DND-41 (cell line): ENCODE measurements around the gene EIPR1.

Experiments used
- ATAC-seq: fragments of 200-7000 bp; cut with Tn5 transposase; 3 replicates; pipeline ENCODE4 v1.9.1; 2021; ENCODE audit warnings: low read depth; ENCODE audit not compliant: insufficient read depth
- DNase-seq: peaks from one replicate; pipeline ENCODE4 v3.0.0-alpha.2; 2020
- H2AFZ ChIP-seq: 2 replicates; pipeline ENCODE4 v1.6.0; 2012; ENCODE audit warnings: low read depth, low read length
- H3K27ac ChIP-seq: 2 replicates; pipeline ENCODE4 v1.5.1; 2012; ENCODE audit warnings: low read length, inconsistent platforms
- H3K27me3 ChIP-seq: fragments of 200-600 bp; sonication (generic); 2 replicates; pipeline ENCODE4 v1.6.0; 2012; ENCODE audit warnings: low read length, mild to moderate bottlenecking, inconsistent platforms; ENCODE audit not compliant: insufficient read depth, poor library complexity
- H3K36me3 ChIP-seq: 2 replicates; pipeline ENCODE4 v1.5.1; 2012; ENCODE audit warnings: low read length, inconsistent platforms; ENCODE audit not compliant: insufficient read depth
- H3K4me1 ChIP-seq: 2 replicates; pipeline ENCODE4 v1.5.1; 2012; ENCODE audit warnings: mild to moderate bottlenecking, low read length; ENCODE audit not compliant: insufficient read depth
- H3K4me2 ChIP-seq: 2 replicates; pipeline ENCODE4 v1.6.0; 2012; ENCODE audit warnings: mild to moderate bottlenecking, moderate library complexity, low read length, inconsistent platforms; ENCODE audit not compliant: insufficient read depth
- H3K4me3 ChIP-seq, 2 experiments: fragments of 200-600 bp in 1 of 2; shearing (Covaris generic) in 1 of 2; 2 replicates each; pipeline ENCODE4 v1.5.1; 2012 to 2016; ENCODE audit warnings: inconsistent platforms in 2 of 2, low read length in 2 of 2, mild to moderate bottlenecking in 2 of 2, low read depth in 1 of 2, moderate library complexity in 1 of 2
- H3K79me2 ChIP-seq: 2 replicates; pipeline ENCODE4 v1.6.0; 2012; ENCODE audit warnings: low read length, inconsistent platforms; ENCODE audit not compliant: insufficient read depth
- H3K9ac ChIP-seq: 2 replicates; pipeline ENCODE4 v1.6.0; 2012; ENCODE audit warnings: low read depth, mild to moderate bottlenecking, inconsistent platforms, low read length, moderate library complexity
- H3K9me3 ChIP-seq: 2 replicates; pipeline ENCODE4 v1.5.1; 2012; ENCODE audit warnings: low read length, moderate library complexity, mild to moderate bottlenecking, inconsistent platforms; ENCODE audit not compliant: insufficient read depth, severe bottlenecking
- H4K20me1 ChIP-seq: 2 replicates; pipeline ENCODE4 v1.6.0; 2012; ENCODE audit warnings: low read length; ENCODE audit not compliant: insufficient read depth
- CTCF ChIP-seq: IDR thresholded peaks from 2 replicates; pipeline ENCODE4 v1.5.1; 2012; ENCODE audit warnings: borderline replicate concordance, low read length, moderate library complexity, mild to moderate bottlenecking; ENCODE audit not compliant: poor library complexity, severe bottlenecking; ENCODE audit errors: extremely low read depth
- EZH2 ChIP-seq: IDR thresholded peaks from 3 replicates; pipeline ENCODE4 v1.6.1; 2012; ENCODE audit warnings: borderline replicate concordance, low read depth, mild to moderate bottlenecking, moderate library complexity, low read length, inconsistent platforms; ENCODE audit not compliant: severe bottlenecking

Gene EIPR1

GRCh38 chr2:3329491-3329890, 48.1 kb downstream of the EIPR1 start:
- Histone ChIP-seq H4K20me1 (no peaks in the 10 kb centered on the region), H3K27me3 (no peaks in the 10 kb centered on the region), H2AFZ (no peak overlapping the region), H3K79me2 (no peaks in the 10 kb centered on the region), H3K36me3 (no peaks in the 10 kb centered on the region), H3K27ac (no peak overlapping the region), H3K4me2 (no peak overlapping the region), H3K9me3 (peaks cover 6% of the 10 kb centered on the region), H3K4me1 (no peaks in the 10 kb centered on the region), H3K4me3 (no peak overlapping the region), H3K9ac (no peak overlapping the region)
- TF ChIP-seq EZH2 (no peak), CTCF (no peak)
- ATAC-seq (no peak), DNase-seq (no peak)

- H4K20me1 ChIP-seq = no peaks in the 10 kb centered on the region
- no peak overlapping the region for H3K4me3 ChIP-seq
- peaks cover 6% of the 10 kb centered on the region for H3K9me3 ChIP-seq
- TF ChIP-seq EZH2 (no peak), CTCF (no peak)
- no peak overlapping the region for H3K27ac ChIP-seq
- DNase-seq (no peak), ATAC-seq (no peak)
- H2AFZ ChIP-seq = no peak overlapping the region
- H3K4me1 ChIP-seq = no peaks in the 10 kb centered on the region
- H3K9ac ChIP-seq = no peak overlapping the region
- no peaks in the 10 kb centered on the region for H3K79me2 ChIP-seq
- H3K36me3 ChIP-seq = no peaks in the 10 kb centered on the region
- H3K4me2 ChIP-seq = no peak overlapping the region
- no peaks in the 10 kb centered on the region for H3K27me3 ChIP-seq
These were observed 50.7 kb downstream of the EIPR1 start for GRCh38 chr2:3326871-3327270.

- H3K4me2 ChIP-seq = no peak overlapping the region
- TF ChIP-seq CTCF = no peak
- no peak for TF ChIP-seq EZH2
- no peaks in the 10 kb centered on the region for H3K36me3 ChIP-seq
- H3K9me3 ChIP-seq = peaks cover 6% of the 10 kb centered on the region
- no peak overlapping the region for H3K27ac ChIP-seq
- ATAC-seq = no peak
- H3K9ac ChIP-seq = no peak overlapping the region
- H3K4me3 ChIP-seq = no peak overlapping the region
- no peaks in the 10 kb centered on the region for H4K20me1 ChIP-seq
- H3K27me3 ChIP-seq = no peaks in the 10 kb centered on the region
- H2AFZ ChIP-seq = no peak overlapping the region
- DNase-seq = no peak
- H3K4me1 ChIP-seq = no peaks in the 10 kb centered on the region
- H3K79me2 ChIP-seq = no peaks in the 10 kb centered on the region
These were observed 51.5 kb downstream of the EIPR1 start for GRCh38 chr2:3326182-3326537.
